CD4-positive, alpha-beta T cell treated with Interleukin-4 for 1 hour (primary cell): ENCODE results near the gene TTC6.
"Not testable (repeated sequence)": the region's sequence is repeated elsewhere in the genome, so short reads cannot be mapped to it uniquely, and the experiment has no call there.

Source experiments
- DNase-seq, 2 donors: peaks; one replicate each; pipeline ENCODE4 v3.0.0-alpha.2; 2020 to 2022

Gene TTC6

GRCh38 chr14:37594971-37595808 is at the start of gene TTC6, which contains the start of gene FOXA1:
TSS of gene TTC6 (plus strand) at chr14:37595629. CDS start at chr14:37622065, 26,436 bp downstream.
TSS of gene FOXA1 (minus strand) at chr14:37595249. CDS start at chr14:37594972, 277 bp downstream.
- DNase-seq: no peak

GRCh38 chr14:37546621-37547447 is 48.6 kb upstream of the TTC6 start:
- DNase-seq: no peak

GRCh38 chr14:37550511-37550910 is 44.9 kb upstream of the TTC6 start:
- no peak for DNase-seq

- DNase-seq: no peak
Observed at GRCh38 chr14:37551119-37551518, 44.3 kb upstream of the TTC6 start.

GRCh38 chr14:37553935-37554550 is 41.4 kb upstream of the TTC6 start:
- no peak for DNase-seq

- DNase-seq: not testable (repeated sequence)
Observed at GRCh38 chr14:37555596-37555995, 39.8 kb upstream of the TTC6 start.

- no peak for DNase-seq
Observed at GRCh38 chr14:37558740-37559139, 36.7 kb upstream of the TTC6 start.

- no peak for DNase-seq
Observed at GRCh38 chr14:37559386-37559785, 36.0 kb upstream of the TTC6 start.

- DNase-seq: no peak
Observed at GRCh38 chr14:37563189-37563588, 32.2 kb upstream of the TTC6 start.

- no peak for DNase-seq
Observed at GRCh38 chr14:37565550-37565949, 29.9 kb upstream of the TTC6 start.

GRCh38 chr14:37566811-37567371 is 28.5 kb upstream of the TTC6 start:
- no peak for DNase-seq

GRCh38 chr14:37569729-37570128 is 25.7 kb upstream of the TTC6 start:
- no peak for DNase-seq

- no peak for DNase-seq
Observed at GRCh38 chr14:37571391-37571790, 24.0 kb upstream of the TTC6 start.

- no peak for DNase-seq
Observed at GRCh38 chr14:37573356-37573755, 22.1 kb upstream of the TTC6 start.

- no peak for DNase-seq
Observed at GRCh38 chr14:37579274-37579673, 16.2 kb upstream of the TTC6 start.

GRCh38 chr14:37580146-37580545 is 15.3 kb upstream of the TTC6 start:
- DNase-seq: no peak

GRCh38 chr14:37583358-37584210 is 11.8 kb upstream of the TTC6 start:
- DNase-seq: no peak

GRCh38 chr14:37584211-37585100 is 11.0 kb upstream of the TTC6 start:
- DNase-seq: no peak

GRCh38 chr14:37585101-37585511 is 10.3 kb upstream of the TTC6 start:
- no peak for DNase-seq

- DNase-seq: no peak
Observed at GRCh38 chr14:37585971-37586796, 9.2 kb upstream of the TTC6 start.
